H1 (cell line): ENCODE data around the gene SSTR4. TPM values are rescaled to one million over a fixed set of nuclear protein-coding genes. Genes with fewer than 3 reads are reported as not detected.
A peak's percentile ranks its signal among the peaks of the same experiment; 100 is the strongest.

Source experiments
- CTCF ChIA-PET: fragments of 300-600 bp; sonication (Branson Sonifier 250); formaldehyde crosslinking; loops from one replicate; lab custom pipeline; 2021; ENCODE audit not compliant: partially characterized antibody; lab: Charles Lee
- POLR2A ChIA-PET: fragments of 300-600 bp; sonication (Branson Sonifier 250); formaldehyde crosslinking; loops from one replicate; lab custom pipeline; 2021; ENCODE audit warnings: inconsistent platforms; ENCODE audit not compliant: partially characterized antibody; lab: Charles Lee
- DNase-seq, 2 experiments: peaks; one replicate each; pipeline versions ENCODE4 v3.0.0 to v3.0.0-alpha.2; 2010 to 2022; ENCODE audit warnings: low spot score in 2 of 2, low read depth in 1 of 2, mixed read lengths in 1 of 2
- FAIRE-seq: peaks from 2 replicates; lab custom pipeline; 2011; peaks lifted over from hg19 to GRCh38; lab: Jason Lieb, UNC
- H2AFZ ChIP-seq: 2 replicates; pipeline ENCODE4 v1.8.1; 2012; ENCODE audit warnings: low read length, inconsistent platforms
- H2AK5ac ChIP-seq: 2 replicates; pipeline ENCODE4 v1.6.1; 2013; ENCODE audit warnings: low read depth, low read length
- H2BK120ac ChIP-seq: replicated peaks from 2 replicates; pipeline ENCODE3; 2013; ENCODE audit warnings: low read depth, low read length, inconsistent platforms
- H2BK12ac ChIP-seq: 2 replicates; pipeline ENCODE4 v1.6.1; 2013; ENCODE audit warnings: low read depth, low read length
- H2BK15ac ChIP-seq: 2 replicates; pipeline ENCODE4 v1.6.1; 2013; ENCODE audit warnings: low read length
- H2BK20ac ChIP-seq: 2 replicates; pipeline ENCODE4 v1.6.1; 2013; ENCODE audit warnings: low read length
- H2BK5ac ChIP-seq: 2 replicates; pipeline ENCODE4 v1.6.1; 2013; ENCODE audit warnings: low read depth, low read length
- H3K14ac ChIP-seq: 2 replicates; pipeline ENCODE4 v1.6.1; 2013; ENCODE audit warnings: inconsistent platforms; ENCODE audit not compliant: insufficient read length
- H3K18ac ChIP-seq: 2 replicates; pipeline ENCODE4 v1.6.1; 2013; ENCODE audit warnings: low read length; ENCODE audit errors: extremely low read depth
- H3K23ac ChIP-seq: 2 replicates; pipeline ENCODE4 v1.6.1; 2013; ENCODE audit warnings: inconsistent platforms; ENCODE audit not compliant: insufficient read length
- H3K23me2 ChIP-seq: 2 replicates; pipeline ENCODE4 v1.6.1; 2013; ENCODE audit warnings: low read depth, low read length
- H3K27ac ChIP-seq: 2 replicates; pipeline ENCODE4 v1.6.1; 2011; ENCODE audit warnings: low read depth, low read length, inconsistent platforms
- H3K27me3 ChIP-seq, 4 experiments: replicated peaks in 1 of 4; 1 replicate in 1 of 4; 2 replicates in 3 of 4; pipeline versions ENCODE4 v1.6.1 to v1.8.1; 2011 to 2013; ENCODE audit warnings: low read length in 3 of 4, mild to moderate bottlenecking in 3 of 4, inconsistent platforms in 2 of 4, mixed read lengths in 2 of 4, moderate library complexity in 1 of 4; ENCODE audit not compliant: control insufficient read depth in 3 of 4, insufficient read depth in 3 of 4; ENCODE audit errors: extremely low read depth in 1 of 4
- H3K36me3 ChIP-seq, 4 experiments: 2 replicates each; pipeline versions ENCODE4 v1.6.1 to v1.8.1; 2011 to 2013; ENCODE audit warnings: mild to moderate bottlenecking in 4 of 4, low read length in 3 of 4, moderate library complexity in 2 of 4, control low read depth in 1 of 4, inconsistent platforms in 1 of 4; ENCODE audit not compliant: insufficient read depth in 4 of 4, control insufficient read depth in 2 of 4
- H3K4ac ChIP-seq: replicated peaks from 2 replicates; pipeline ENCODE3; 2013; ENCODE audit warnings: low read length, low read depth, mixed read lengths, inconsistent platforms; ENCODE audit not compliant: insufficient read length
- H3K4me1 ChIP-seq, 4 experiments: replicated peaks in 1 of 4; 1 replicate in 1 of 4; 2 replicates in 3 of 4; pipeline versions ENCODE4 v1.6.1 to v1.8.1; 2011 to 2013; ENCODE audit warnings: low read length in 3 of 4, inconsistent platforms in 2 of 4, mixed read lengths in 1 of 4; ENCODE audit not compliant: insufficient read depth in 4 of 4, control insufficient read depth in 3 of 4
- H3K4me2 ChIP-seq, 2 experiments: 2 replicates each; pipeline versions ENCODE4 v1.6.1 to v1.8.1; 2011 to 2013; ENCODE audit warnings: low read depth in 2 of 2, low read length in 2 of 2, control low read depth in 1 of 2, inconsistent platforms in 1 of 2, mild to moderate bottlenecking in 1 of 2; ENCODE audit not compliant: insufficient read depth in 1 of 2
- H3K4me3 ChIP-seq, 4 experiments: fragments of 200-600, 300-600 bp in 1 of 4; sonication (generic), shearing (Covaris generic), sonication (Bioruptor Twin) in 1 of 4; 2 replicates each; pipeline versions ENCODE4 v1.5.1 to v1.8.1; 2011 to 2016; ENCODE audit warnings: low read length in 4 of 4, low read depth in 3 of 4, control low read depth in 2 of 4, inconsistent platforms in 2 of 4, mild to moderate bottlenecking in 2 of 4, mixed read lengths in 1 of 4, moderate library complexity in 1 of 4; ENCODE audit not compliant: insufficient read depth in 2 of 4; ENCODE audit errors: extremely low read depth in 1 of 4
- H3K56ac ChIP-seq: replicated peaks from 2 replicates; pipeline ENCODE3; 2013; ENCODE audit warnings: low read depth, mild to moderate bottlenecking, mixed read lengths, low read length, inconsistent platforms; ENCODE audit not compliant: insufficient read length
- H3K79me1 ChIP-seq: 2 replicates; pipeline ENCODE4 v1.6.1; 2013; ENCODE audit warnings: low read depth, low read length, control low read depth
- H3K79me2 ChIP-seq, 2 experiments: 2 replicates each; pipeline versions ENCODE4 v1.6.1 to v1.8.1; 2012 to 2013; ENCODE audit warnings: low read length in 2 of 2, mild to moderate bottlenecking in 2 of 2, inconsistent platforms in 1 of 2; ENCODE audit not compliant: insufficient read depth in 2 of 2, control insufficient read depth in 1 of 2
- H3K9ac ChIP-seq, 4 experiments: replicated peaks in 1 of 4; 1 replicate in 1 of 4; 2 replicates in 3 of 4; pipeline versions ENCODE4 v1.6.1 to v1.8.1; 2011 to 2013; ENCODE audit warnings: low read depth in 3 of 4, low read length in 3 of 4, control low read depth in 2 of 4, mild to moderate bottlenecking in 2 of 4, moderate library complexity in 2 of 4, inconsistent platforms in 1 of 4; ENCODE audit errors: extremely low read depth in 1 of 4
- H3K9me3 ChIP-seq, 2 experiments: 2 replicates each; pipeline versions ENCODE4 v1.6.1 to v1.8.1; 2012 to 2013; ENCODE audit warnings: mild to moderate bottlenecking in 2 of 2, moderate library complexity in 2 of 2, control low read depth in 1 of 2, inconsistent platforms in 1 of 2, low read depth in 1 of 2, low read length in 1 of 2, mixed read lengths in 1 of 2; ENCODE audit not compliant: insufficient read depth in 2 of 2
- H4K20me1 ChIP-seq, 2 experiments: replicated peaks in 1 of 2; 2 replicates each; pipeline versions ENCODE3 to v1.8.1; 2011 to 2013; ENCODE audit warnings: inconsistent platforms in 2 of 2, low read length in 2 of 2, mild to moderate bottlenecking in 1 of 2; ENCODE audit not compliant: insufficient read depth in 2 of 2, control insufficient read depth in 1 of 2
- H4K5ac ChIP-seq: 2 replicates; pipeline ENCODE4 v1.6.1; 2013; ENCODE audit warnings: low read length, low read depth, mixed read lengths, inconsistent platforms; ENCODE audit not compliant: insufficient read length
- H4K8ac ChIP-seq: 2 replicates; pipeline ENCODE4 v1.8.0; 2013; ENCODE audit warnings: mild to moderate bottlenecking, moderate library complexity, low read length, inconsistent platforms; ENCODE audit not compliant: insufficient read depth; ENCODE audit errors: extremely low read depth
- H4K91ac ChIP-seq: replicated peaks from 2 replicates; pipeline ENCODE3; 2013; ENCODE audit warnings: low read length, mixed read lengths, inconsistent platforms; ENCODE audit not compliant: insufficient read length
- ZNF274 ChIP-seq: IDR thresholded peaks from 2 replicates; pipeline ENCODE4 v1.7.0; 2012; ENCODE audit warnings: low read length, borderline replicate concordance; ENCODE audit errors: extremely low read depth
- WGBS, 2 experiments: shearing (Covaris generic) in 1 of 2; methylation state at CpG; one replicate each; pipeline versions ENCODE4 v1.1.6 to v1.1.7; 2013 to 2015; ENCODE audit warnings: low lambda C conversion rate in 2 of 2, mixed read lengths in 2 of 2, inconsistent platforms in 1 of 2, low coverage in 1 of 2, missing lambda C conversion rate in 1 of 2; ENCODE audit not compliant: insufficient replicate concordance in 2 of 2, insufficient coverage in 1 of 2, insufficient read length in 1 of 2; ENCODE audit errors: extremely low coverage in 1 of 2, missing lambda C conversion rate in 1 of 2; 5-methylcytosine and 5-hydroxymethylcytosine counted together
- polyA plus RNA-seq, 7 experiments: library from polyadenylated mRNA; depleted of rRNA in 3 of 7; stranded (reverse) in 5 of 7; unstranded in 2 of 7; fragments of >200 nt in 5 of 7; fragments of 200-250 nt in 2 of 7; gene quantifications; 1 replicate in 5 of 7; 2 replicates in 1 of 7; 4 replicates in 1 of 7; pipeline versions ENCODE4 v1.2.1 to v1.2.3, GENCODE V29; 2011 to 2013; ENCODE audit warnings: missing spikeins in 2 of 7, mixed read lengths in 2 of 7
- total RNA-seq: library from RNA; stranded (reverse); fragmentation: NEBNext Ultra II Directional; extraction: Animal tissue kit (Norgen Biotek cat#: 25700); gene quantifications from 2 replicates; pipeline ENCODE4 v1.2.1, GENCODE V29; 2021

SSTR4 gene
- total and polyA plus RNA-seq, 2 of the 8 experiments (the other 6 are each of a cell fraction or from before 2014, with no cell fraction given), result 0.05 TPM; not detected in 1

GRCh38 chr20:23020230-23021018 is 14.7 kb upstream of the SSTR4 start:
- Histone ChIP-seq H3K23me2 (0 out of 2 replicates have a peak, but pooled peaks cover 1% of the 10 kb centered on the region), H4K5ac (no peak overlapping the region), H3K9ac (no peak overlapping the region), H3K23ac (no peak overlapping the region), H2AK5ac (no peak overlapping the region), H3K27ac (no peak overlapping the region), H2BK120ac (no peak overlapping the region), H2AFZ (no peak overlapping the region), H2BK15ac (no peak overlapping the region), H3K79me1 (no peaks in the 10 kb centered on the region), H3K14ac (no peak overlapping the region), H3K4me2 (no peak overlapping the region), H4K8ac (0 out of 2 replicates have a peak overlapping the region, but pooled peaks have one; percentile 14), H2BK12ac (no peak overlapping the region), H3K9me3 (no peaks in the 10 kb centered on the region), H3K4ac (no peak overlapping the region), H2BK5ac (no peak overlapping the region), H3K27me3 (no peaks in the 10 kb centered on the region), H3K36me3 (no peaks in the 10 kb centered on the region), H3K18ac (no peak overlapping the region), H2BK20ac (no peak overlapping the region), H3K56ac (no peak overlapping the region), H3K4me3 (no peak overlapping the region), H3K4me1 (no peaks in the 10 kb centered on the region), H4K20me1 (no peaks in the 10 kb centered on the region), H4K91ac (no peak overlapping the region), H3K79me2 (no peaks in the 10 kb centered on the region)
- POLR2A ChIA-PET, result no interaction called here
- 88% methylated on average over 12 of the region's 12 CpGs; no CpG with 5 or more reads in 1 of the 2 experiments for WGBS, 2 experiments
- TF ChIP-seq ZNF274, result no peak
- no peak for FAIRE-seq
- no peak for DNase-seq
- CTCF ChIA-PET, result interaction anchor here (0.8 to 1.6 kb wide), 5 partner anchors 20 to 324 kb away, joined by 3 to 6 read pairs (median 4); no protein-coding TSS in a partner anchor
